Keratinocyte (primary cell): Measurements from ENCODE around the gene MAD1L1.

ENCODE experiments used
- CTCF ChIP-seq, 3 experiments: IDR thresholded peaks in 1 of 3; conservative IDR thresholded peaks in 1 of 3; optimal IDR thresholded peaks in 1 of 3; 2 replicates in 2 of 3; 3 replicates in 1 of 3; pipeline versions ENCODE3 to v1.5.1; 2011; ENCODE audit warnings: low read length in 3 of 3, mild to moderate bottlenecking in 3 of 3, moderate library complexity in 2 of 3, control low read depth in 1 of 3, inconsistent platforms in 1 of 3; ENCODE audit not compliant: insufficient read depth in 2 of 3; ENCODE audit errors: extremely low read depth in 1 of 3
- EZH2 ChIP-seq: IDR thresholded peaks from one replicate; pipeline ENCODE4 v1.6.1; 2012; ENCODE audit warnings: inconsistent platforms, mild to moderate bottlenecking, low read length, moderate library complexity

DNA sequence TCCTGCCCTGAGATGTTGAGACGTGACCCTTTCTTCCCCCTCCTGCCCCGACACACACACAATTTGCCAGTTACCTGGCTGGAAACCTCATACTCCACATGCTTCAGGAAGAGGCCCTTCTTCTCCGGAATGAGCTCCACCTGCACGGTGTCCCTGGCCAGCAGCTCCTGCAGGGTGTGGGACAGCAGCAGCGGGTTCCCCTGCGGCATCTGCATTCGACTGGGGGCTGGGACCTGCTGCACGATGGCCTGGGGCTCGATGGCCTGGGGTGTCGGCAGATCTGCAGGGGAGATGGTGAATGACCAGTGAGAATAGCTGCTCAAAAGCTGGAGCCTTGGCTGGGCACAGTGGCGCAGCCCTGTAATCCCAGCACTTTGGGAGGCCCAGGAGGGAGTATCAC is 45.3 kb upstream of the MAD1L1 start:
- no peak for TF ChIP-seq CTCF (optimal IDR thresholded peaks at IDR 0.05 in 1 of 3, IDR thresholded peaks at IDR 0.05 in 1 of 3, conservative IDR thresholded peaks at IDR 0.05 in 1 of 3; ENCODE audit: extremely low read depth in 1 of 3, insufficient read depth in 2 of 3, low read length in 3 of 3)
- TF ChIP-seq EZH2, result no peak
